SK-N-SH (cell line): Measurements from ENCODE around the gene HOXD11. TPM values are rescaled to one million over a fixed set of nuclear protein-coding genes. Genes with fewer than 3 reads are reported as not detected.

ENCODE experiments used
- CTCF ChIA-PET: fragments of 300-600, 350-600 bp; formaldehyde crosslinking; extraction: SDS; loops from one replicate; lab custom pipeline; 2021; lab: Yijun Ruan, JAX
- POLR2A ChIA-PET: fragments of 350-600 bp; sonication (Branson Sonifier 250); formaldehyde crosslinking; extraction: SDS; loops from one replicate; lab custom pipeline; 2020; ENCODE audit warnings: antibody characterized with exemption, inconsistent platforms; lab: Yijun Ruan, JAX
- DNase-seq: peaks from one replicate; pipeline ENCODE4 v3.0.0; 2012
- H2AFZ ChIP-seq: fragments of 200-600 bp; sonication (generic); 2 replicates; pipeline ENCODE4 v1.8.1; 2016; ENCODE audit warnings: antibody characterized with exemption, mild to moderate bottlenecking, low read depth
- H3F3A ChIP-seq: fragments of 200-600 bp; sonication (generic); replicated peaks from 2 replicates; pipeline ENCODE3; 2016; ENCODE audit warnings: antibody characterized with exemption, mild to moderate bottlenecking; ENCODE audit not compliant: insufficient read depth
- H3K27ac ChIP-seq, 2 experiments: fragments of 200-500 bp in 1 of 2; fragments of 200-600 bp in 1 of 2; sonication (Bioruptor generic) in 1 of 2; sonication (generic), shearing (Covaris generic) in 1 of 2; 2 replicates each; pipeline versions ENCODE4 v1.5.1 to v1.6.1; 2014 to 2016; ENCODE audit warnings: low read depth in 2 of 2, inconsistent platforms in 1 of 2, low read length in 1 of 2, mild to moderate bottlenecking in 1 of 2, mixed read lengths in 1 of 2
- H3K27me3 ChIP-seq: fragments of 200-600 bp; sonication (generic), shearing (Covaris generic); 2 replicates; pipeline ENCODE4 v1.6.1; 2016; ENCODE audit warnings: mixed run types; ENCODE audit not compliant: insufficient read depth
- H3K36me3 ChIP-seq, 2 experiments: fragments of 200-500 bp in 1 of 2; fragments of 200-600 bp in 1 of 2; sonication (Bioruptor generic) in 1 of 2; sonication (generic) in 1 of 2; replicated peaks in 1 of 2; 2 replicates each; pipeline versions ENCODE3 to v1.5.1; 2014 to 2016; ENCODE audit warnings: low read length in 1 of 2, mild to moderate bottlenecking in 1 of 2; ENCODE audit not compliant: insufficient read depth in 2 of 2, control insufficient read depth in 1 of 2
- H3K4me1 ChIP-seq, 2 experiments: fragments of 200-500 bp in 1 of 2; fragments of 200-600 bp in 1 of 2; sonication (Bioruptor generic) in 1 of 2; sonication (generic), shearing (Covaris generic) in 1 of 2; 2 replicates each; pipeline versions ENCODE4 v1.5.1 to v1.6.1; 2014 to 2016; ENCODE audit warnings: low read depth in 1 of 2, low read length in 1 of 2, mixed run types in 1 of 2; ENCODE audit not compliant: insufficient read depth in 2 of 2, control insufficient read depth in 1 of 2
- H3K4me2 ChIP-seq: fragments of 200-600 bp; sonication (generic), shearing (Covaris generic); 2 replicates; pipeline ENCODE4 v1.6.1; 2017; ENCODE audit warnings: mixed run types
- H3K4me3 ChIP-seq, 2 experiments: fragments of 200-500 bp in 1 of 2; fragments of 200-600 bp in 1 of 2; sonication (Bioruptor generic) in 1 of 2; sonication (generic), shearing (Covaris generic) in 1 of 2; 2 replicates each; pipeline versions ENCODE4 v1.5.1 to v1.8.1; 2014 to 2016; ENCODE audit warnings: low read depth in 2 of 2, inconsistent platforms in 1 of 2, low read length in 1 of 2, mild to moderate bottlenecking in 1 of 2, mixed read lengths in 1 of 2, moderate library complexity in 1 of 2
- H3K79me2 ChIP-seq: fragments of 200-600 bp; sonication (generic); 2 replicates; pipeline ENCODE4 v1.8.1; 2017; ENCODE audit warnings: mild to moderate bottlenecking; ENCODE audit not compliant: insufficient read depth
- H3K9ac ChIP-seq: fragments of 200-600 bp; sonication (generic); 2 replicates; pipeline ENCODE4 v1.6.1; 2017; ENCODE audit warnings: mixed run types
- H3K9me2 ChIP-seq: fragments of 200-600 bp; sonication (generic); 2 replicates; pipeline ENCODE4 v1.6.1; 2017; ENCODE audit warnings: mixed run types
- H3K9me3 ChIP-seq: fragments of 200-600 bp; sonication (generic); 2 replicates; pipeline ENCODE4 v1.6.1; 2017; ENCODE audit warnings: mixed run types, mild to moderate bottlenecking, moderate library complexity
- H4K20me1 ChIP-seq: fragments of 200-600 bp; sonication (generic); 2 replicates; pipeline ENCODE4 v1.6.1; 2017; ENCODE audit warnings: mild to moderate bottlenecking, mixed run types; ENCODE audit not compliant: insufficient read depth
- EZH2phosphoT487 ChIP-seq: fragments of 200-600 bp; sonication (generic); IDR thresholded peaks from 2 replicates; pipeline ENCODE4 v1.6.1; 2017; ENCODE audit warnings: low read depth, mixed run types, mild to moderate bottlenecking, antibody characterized with exemption, moderate library complexity, borderline replicate concordance
- FOXJ3 ChIP-seq: sonication (generic); formaldehyde crosslinking; IDR thresholded peaks from 2 replicates; pipeline ENCODE4 v1.5.1; 2020; ENCODE audit warnings: mild to moderate bottlenecking, missing genetic modification reagents
- NFIC ChIP-seq: IDR thresholded peaks from 2 replicates; pipeline ENCODE4 v1.4.0; 2012; ENCODE audit warnings: borderline replicate concordance
- RAD21 ChIP-seq: IDR thresholded peaks from 2 replicates; pipeline ENCODE4 v1.6.1; 2012; ENCODE audit warnings: mild to moderate bottlenecking, low read length
- RCOR1 ChIP-seq: fragments of 150-350 bp; IDR thresholded peaks from 2 replicates; pipeline ENCODE4 v1.6.1; 2017; ENCODE audit warnings: antibody characterized with exemption, low read length
- WGBS: methylation state at CpG from one replicate; pipeline ENCODE4 v1.1.6; 2017; ENCODE audit warnings: low lambda C conversion rate; 5-methylcytosine and 5-hydroxymethylcytosine counted together
- polyA plus RNA-seq, 3 experiments: library from polyadenylated mRNA; depleted of rRNA; stranded (reverse); fragments of >200 nt; gene quantifications; 2 replicates each; pipeline ENCODE4 v1.2.3, GENCODE V29; 2012

Gene HOXD11
- polyA plus RNA-seq, 1 of the 3 experiments (the other 2 are of a cell fraction) = not detected

GRCh38 chr2:176082824-176083751 is 24.0 kb upstream of the HOXD11 start:
- Histone ChIP-seq H3K4me2 (no peak overlapping the region), H4K20me1 (peaks cover 20% of the 10 kb centered on the region; the same call in 1 of the 2 replicates), H3K27ac (no peak overlapping the region), H3K36me3 (no peaks in the 10 kb centered on the region), H3F3A (peaks cover 3% of the 10 kb centered on the region), H3K4me3 (no peak overlapping the region; a peak in 1 of 4 replicates), H2AFZ (no peak overlapping the region), H3K27me3 (peaks cover 96% of the 10 kb centered on the region), H3K9me2 (no peaks in the 10 kb centered on the region), H3K79me2 (no peaks in the 10 kb centered on the region), H3K9ac (no peak overlapping the region), H3K9me3 (no peaks in the 10 kb centered on the region), H3K4me1 (peaks cover 0 to 39% of the 10 kb centered on the region in 2 experiments; a peak in 1 of 4 replicates)
- POLR2A ChIA-PET = no interaction called here
- TF ChIP-seq EZH2phosphoT487 (peak; percentile 92; the same call in 1 of the 2 replicates), RCOR1 (no peak)
- CTCF ChIA-PET = interaction anchor here (1.0 to 12.1 kb wide), 13 partner anchors 12 to 1383 kb away, joined by 3 to 262 read pairs (median 5); partner anchors contain the start of gene HOXD13
- 17% methylated on average over 56 of the region's 66 CpGs for WGBS
- DNase-seq = peak; percentile 49

- Histone ChIP-seq H2AFZ (no peak within 1 kb of the TSS), H3K9me3 (no peaks in the 10 kb centered on the region), H3K79me2 (no peaks in the 10 kb centered on the region), H3K4me3 (no peak within 1 kb of the TSS; a peak in 1 of 4 replicates), H3K9me2 (no peaks in the 10 kb centered on the region), H3F3A (no peaks in the 10 kb centered on the region), H3K9ac (no peak within 1 kb of the TSS), H3K36me3 (no peaks in the 10 kb centered on the region), H3K27ac (no peak within 1 kb of the TSS), H3K27me3 (peaks cover 95% of the 10 kb centered on the region), H3K4me2 (no peak within 1 kb of the TSS), H3K4me1 (peaks cover 0 to 40% of the 10 kb centered on the region in 2 experiments; a peak in 1 of 4 replicates), H4K20me1 (peaks cover 20% of the 10 kb centered on the region; the same call in 1 of the 2 replicates)
- DNase-seq = no peak
- CTCF ChIA-PET = interaction anchor here (1.0 to 12.1 kb wide), 8 partner anchors 11 to 833 kb away, joined by 3 to 262 read pairs (median 44); partner anchors contain the start of gene HOXD13
- POLR2A ChIA-PET = no interaction called here
- 0 out of 2 replicates have a peak, but pooled peaks have one; percentile 19 for TF ChIP-seq EZH2phosphoT487
- no peak for TF ChIP-seq FOXJ3 (CRISPR knock-in tag)
- WGBS = 17% methylated on average over 26 of the region's 27 CpGs
Observed at GRCh38 chr2:176083796-176084261, 23.3 kb upstream of the HOXD11 start, which contains the start of gene EVX2. EVX2 (minus strand) TSS chr2:176083962; CDS start chr2:176083776, 186 bp downstream.

GRCh38 chr2:176084611-176085119 is 22.4 kb upstream of the HOXD11 start:
- no peak overlapping the region for H3K4me3 ChIP-seq
- no peaks in the 10 kb centered on the region for H3K9me3 ChIP-seq
- H4K20me1 ChIP-seq = peaks cover 20% of the 10 kb centered on the region; the same call in 1 of the 2 replicates
- ChIA-PET POLR2A (no interaction called here), CTCF (interaction anchor here (1.1 to 12.1 kb wide), 22 partner anchors 10 to 1387 kb away, joined by 3 to 262 read pairs (median 6); partner anchors contain the start of gene HOXD13)
- no peak overlapping the region for H3K9ac ChIP-seq
- H3K27me3 ChIP-seq = peaks cover 95% of the 10 kb centered on the region
- H3F3A ChIP-seq = no peaks in the 10 kb centered on the region
- H3K9me2 ChIP-seq = no peaks in the 10 kb centered on the region
- no peak overlapping the region for H3K27ac ChIP-seq
- H2AFZ ChIP-seq = no peak overlapping the region
- 12% methylated on average over 26 of the region's 26 CpGs for WGBS
- H3K36me3 ChIP-seq = no peaks in the 10 kb centered on the region
- no peak for DNase-seq
- peak; percentile 56; the same call in 1 of the 2 replicates for TF ChIP-seq EZH2phosphoT487
- no peak for TF ChIP-seq NFIC
- TF ChIP-seq RAD21 = no peak
- H3K4me2 ChIP-seq = no peak overlapping the region
- H3K79me2 ChIP-seq = no peaks in the 10 kb centered on the region
- peaks cover 0 to 36% of the 10 kb centered on the region in 2 experiments; a peak in 1 of 4 replicates for H3K4me1 ChIP-seq
